HG03575 (cell line): Measurements from ENCODE around the gene GON4L.
"Not testable (repeated sequence)": the region's sequence is repeated elsewhere in the genome, so short reads cannot be mapped to it uniquely, and the experiment has no call there.

Experiments
- ATAC-seq: cut with Tn5 transposase; IDR thresholded peaks from one replicate; pipeline ENCODE4 v1.9.1; 2021; ENCODE audit not compliant: unreplicated experiment, insufficient number of reproducible peaks, low FRiP score; ENCODE audit errors: extremely low read depth

GON4L gene

GRCh38 chr1:155877945-155878344, 20.9 kb upstream of the GON4L start:
- ATAC-seq, result no peak

DNA sequence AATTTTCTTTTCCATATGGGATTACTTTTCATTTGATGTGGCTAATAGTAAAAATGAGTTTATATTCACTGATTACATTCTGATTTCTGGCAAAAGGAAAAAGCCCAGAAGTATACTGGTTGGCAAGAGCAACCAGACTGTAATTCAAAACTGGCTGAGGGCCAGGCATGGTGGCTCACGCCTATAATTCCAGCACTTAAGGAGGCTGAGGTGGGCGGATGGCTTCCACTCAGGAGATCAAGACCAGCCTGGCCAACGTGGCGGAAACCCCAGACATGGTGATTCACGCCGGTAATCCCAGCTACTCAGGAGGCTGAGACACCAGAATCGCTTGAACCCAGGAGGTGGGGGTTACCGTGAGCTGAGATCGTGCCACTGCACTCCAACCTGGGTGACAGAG, 16.8 kb upstream of the GON4L start:
- no peak for ATAC-seq

DNA sequence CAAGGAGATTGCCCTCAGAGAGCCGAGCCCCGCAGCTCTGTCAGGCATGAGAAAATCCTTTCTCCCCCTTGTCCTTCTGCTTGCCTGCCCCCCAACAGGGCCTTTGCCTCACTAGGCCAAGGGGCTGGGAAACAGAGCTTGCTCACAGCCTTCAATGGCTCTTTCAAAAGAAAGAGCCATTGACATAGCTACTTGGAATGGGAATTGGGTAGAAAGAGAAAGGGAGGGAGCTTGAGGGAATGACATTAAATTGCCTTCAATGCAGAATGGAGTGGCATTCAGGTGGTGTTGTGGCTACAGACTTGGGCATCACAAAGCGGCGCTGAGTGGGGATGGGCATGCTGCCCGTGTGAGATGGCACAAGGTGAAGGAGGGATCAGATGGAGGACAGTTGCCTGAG, 15.5 kb upstream of the GON4L start:
- ATAC-seq, result no peak

DNA sequence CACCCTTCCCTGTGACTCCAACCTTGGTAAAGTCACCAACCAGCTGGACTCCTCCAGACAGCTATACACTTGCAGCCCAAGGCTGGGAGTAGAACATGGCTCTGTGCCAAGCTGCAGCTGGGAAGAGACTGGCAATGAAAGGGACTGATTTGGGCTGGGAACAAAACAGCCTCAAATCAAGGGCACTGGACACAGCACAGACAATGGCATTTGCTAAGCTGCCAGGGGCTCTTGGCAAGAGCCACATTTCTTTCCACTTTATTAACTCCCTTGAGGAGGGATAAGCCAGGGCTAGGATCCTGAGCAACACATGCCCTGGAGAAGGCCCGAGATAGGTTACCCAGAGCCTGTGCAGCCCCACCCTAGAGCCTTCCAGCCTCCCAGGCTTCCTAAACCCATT, 14.4 kb upstream of the GON4L start:
- ATAC-seq, result no peak

- ATAC-seq, result no peak
Observed at GRCh38 chr1:155867766-155868165, 10.8 kb upstream of the GON4L start.

DNA sequence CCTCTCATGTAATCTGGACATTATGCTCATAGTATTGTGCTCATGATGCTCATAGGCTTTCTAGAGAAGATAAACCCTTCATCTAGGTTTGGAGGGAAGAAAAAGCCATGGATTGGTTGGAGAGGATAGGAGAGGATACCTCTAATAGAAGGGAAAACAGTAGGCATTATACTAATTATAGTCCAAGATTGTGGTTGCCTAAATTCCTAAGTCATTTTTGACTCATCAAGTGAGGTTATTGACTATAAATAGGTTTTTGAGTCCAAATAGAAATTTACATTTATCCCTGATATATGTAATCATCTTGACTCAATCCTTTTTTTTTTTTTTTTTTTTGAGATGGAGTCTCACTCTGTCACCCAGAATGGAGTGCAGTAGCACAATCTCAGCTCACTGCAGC, 7.4 kb upstream of the GON4L start:
- ATAC-seq, result no peak

- no peak for ATAC-seq
Observed at GRCh38 chr1:155861896-155862295, 4.9 kb upstream of the GON4L start.

- ATAC-seq, result no peak
Observed at GRCh38 chr1:155860970-155861510, 4.0 kb upstream of the GON4L start.

- ATAC-seq, result no peak
Observed at GRCh38 chr1:155859881-155860871, 3.2 kb upstream of the GON4L start.

GRCh38 chr1:155859234-155859829, 2.3 kb upstream of the GON4L start, which contains the start of gene SYT11:
SYT11 (plus strand) TSS chr1:155859567; CDS start chr1:155859762, 195 bp downstream.
- no peak for ATAC-seq

DNA sequence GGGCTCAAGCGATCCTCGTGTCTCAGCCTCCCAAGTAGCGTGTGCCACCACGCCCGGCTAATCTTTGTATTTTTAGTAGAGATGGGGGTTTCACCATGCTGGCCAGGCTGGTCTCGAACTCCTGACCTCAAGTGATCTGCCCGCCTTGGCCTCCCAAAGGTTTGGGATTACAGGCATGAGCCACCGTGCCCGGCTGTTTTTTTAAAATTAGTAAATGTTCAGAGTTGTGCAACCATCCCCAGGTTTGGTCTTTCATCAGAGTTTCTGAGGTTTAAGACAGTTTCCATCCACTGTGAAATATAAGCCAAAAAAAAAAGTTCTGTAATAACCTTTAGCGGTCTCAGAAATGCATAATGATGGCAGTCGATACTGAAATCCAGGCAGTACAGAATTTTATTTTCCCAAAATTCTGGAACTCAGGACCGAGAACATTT, 1.8 kb upstream of the GON4L start:
- ATAC-seq, result no peak

DNA sequence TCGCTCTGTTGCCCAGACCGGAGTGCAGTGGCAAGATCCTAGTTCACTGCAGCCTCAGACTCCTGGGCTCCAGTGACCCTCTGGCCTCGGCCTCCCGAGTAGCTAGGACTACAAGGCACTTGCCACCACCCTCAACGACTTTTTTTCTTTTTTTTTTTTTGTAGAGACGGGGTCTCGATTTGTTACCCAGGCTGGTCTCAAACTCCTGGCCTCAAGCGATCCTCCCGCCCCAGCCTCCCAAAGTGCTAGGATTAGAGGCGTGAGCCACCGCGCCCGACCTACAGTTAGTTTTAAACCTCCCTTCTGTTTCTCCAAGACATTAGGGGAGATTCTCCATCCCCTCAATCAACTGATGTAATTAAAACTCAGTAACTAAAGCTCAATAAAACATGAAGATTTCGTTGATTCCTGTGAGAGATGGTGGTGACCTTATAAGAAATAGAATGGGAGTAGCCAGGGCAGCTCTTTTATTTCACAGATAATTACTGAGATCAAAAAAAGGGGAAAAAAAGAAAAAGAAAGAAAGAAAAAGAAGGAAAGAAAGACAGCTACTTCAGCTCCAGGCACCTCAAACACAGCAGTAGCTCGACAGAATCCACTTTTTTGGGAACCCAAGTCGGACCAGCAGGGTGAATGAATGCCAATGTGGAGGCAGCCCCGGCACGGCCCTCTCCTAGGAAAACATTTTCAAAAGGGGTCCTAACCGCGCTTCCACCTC, 598 bp downstream of the GON4L start:
- ATAC-seq, result no peak

DNA sequence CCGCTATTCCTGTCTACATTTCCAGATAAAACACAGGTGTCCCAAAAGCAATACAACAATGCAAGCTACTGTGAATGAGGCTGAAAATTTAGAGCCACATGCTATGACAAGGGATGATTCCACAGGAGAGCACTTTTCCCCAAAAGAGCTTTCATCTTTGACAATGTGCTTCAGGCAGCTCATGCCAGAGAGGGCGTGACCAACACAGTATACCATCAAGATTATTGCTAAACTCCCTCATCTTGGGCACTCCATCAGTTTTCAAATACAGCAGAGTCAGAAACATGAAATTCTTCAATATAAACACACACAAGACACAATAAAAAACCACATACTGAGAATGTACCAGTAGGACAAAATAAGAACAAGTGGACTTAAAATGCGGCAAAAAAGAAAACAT, 6.7 kb downstream of the GON4L start:
- ATAC-seq, result no peak

DNA sequence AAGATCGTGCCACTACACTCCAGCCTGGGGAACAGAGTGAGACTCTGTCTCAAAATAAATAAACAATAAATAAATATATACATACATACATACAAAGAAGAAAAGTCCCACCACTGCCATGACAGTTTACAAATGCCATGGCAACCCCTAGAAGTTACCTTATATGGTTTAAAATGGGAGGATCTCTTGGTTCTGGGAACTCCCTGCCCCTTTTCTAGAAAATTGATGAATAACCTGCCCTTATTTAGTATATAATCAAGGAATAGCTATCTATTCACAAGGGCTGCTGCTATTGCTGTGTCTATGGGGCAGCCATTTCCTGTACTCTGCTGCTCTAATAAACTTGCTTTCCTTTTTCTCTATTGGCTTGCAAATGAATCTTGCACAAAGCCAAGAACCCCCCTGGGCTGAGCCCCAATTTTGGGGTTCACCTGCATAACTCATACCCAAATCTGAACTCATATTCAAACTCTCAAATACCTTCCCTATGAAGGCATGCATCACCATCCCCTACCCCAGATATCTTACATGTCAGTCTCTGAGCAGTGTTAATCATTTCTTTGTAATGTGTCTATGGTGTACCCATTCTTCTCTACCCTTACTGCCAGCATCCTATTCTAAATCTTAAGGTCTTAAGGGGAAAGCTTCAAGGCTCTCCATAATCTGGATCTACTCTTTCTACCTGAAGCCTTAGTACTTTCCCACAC, 9.0 kb downstream of the GON4L start:
- ATAC-seq, result no peak

DNA sequence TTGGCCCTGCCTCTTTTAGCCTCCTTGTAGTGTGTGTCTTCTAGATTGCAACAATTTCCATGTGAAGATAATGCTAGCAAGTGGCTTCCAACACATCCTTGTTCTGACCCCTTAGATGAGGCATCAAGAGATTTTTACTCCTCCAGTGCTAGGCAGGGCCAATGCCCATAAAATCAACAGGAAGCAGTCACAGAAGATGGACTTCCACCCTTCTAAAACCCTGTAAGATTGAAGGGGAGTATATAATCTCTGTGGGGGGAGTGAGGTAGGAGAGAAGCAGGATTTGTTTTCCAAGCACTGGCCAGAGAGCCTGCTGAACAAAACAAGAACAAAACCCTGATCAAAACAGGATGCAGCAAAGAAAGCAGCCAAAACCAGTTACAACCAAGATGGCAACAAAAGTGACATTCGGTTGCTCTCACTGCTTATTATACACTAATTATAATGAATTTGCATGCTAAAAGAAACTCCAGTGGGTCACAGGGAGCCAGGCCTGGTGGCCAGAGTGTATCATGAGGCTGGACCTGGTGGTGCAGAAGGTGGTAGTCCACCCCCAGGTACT, 12.1 kb downstream of the GON4L start:
- no peak for ATAC-seq

- ATAC-seq, result no peak
Observed at GRCh38 chr1:155840386-155840785, 16.6 kb downstream of the GON4L start.

DNA sequence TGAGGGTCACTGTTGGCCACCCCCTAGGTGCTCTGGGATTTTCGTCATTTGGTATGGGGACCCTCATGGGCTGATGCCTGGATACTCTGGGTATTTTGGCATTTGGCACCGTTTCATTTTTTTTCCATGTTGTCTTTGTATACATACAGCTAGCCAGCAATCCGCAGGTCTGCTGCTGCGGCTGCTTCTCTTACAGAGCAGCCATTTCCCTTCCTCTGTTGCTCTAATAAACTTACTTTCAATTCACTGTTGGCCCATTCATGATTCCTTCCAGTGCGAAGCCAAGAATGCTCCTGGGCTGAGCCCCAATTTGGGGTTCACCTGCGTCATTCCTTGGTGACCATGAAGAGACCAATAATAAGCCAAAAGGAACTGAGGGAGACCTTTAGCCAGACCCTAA, 21.5 kb downstream of the GON4L start:
- ATAC-seq, result no peak

DNA sequence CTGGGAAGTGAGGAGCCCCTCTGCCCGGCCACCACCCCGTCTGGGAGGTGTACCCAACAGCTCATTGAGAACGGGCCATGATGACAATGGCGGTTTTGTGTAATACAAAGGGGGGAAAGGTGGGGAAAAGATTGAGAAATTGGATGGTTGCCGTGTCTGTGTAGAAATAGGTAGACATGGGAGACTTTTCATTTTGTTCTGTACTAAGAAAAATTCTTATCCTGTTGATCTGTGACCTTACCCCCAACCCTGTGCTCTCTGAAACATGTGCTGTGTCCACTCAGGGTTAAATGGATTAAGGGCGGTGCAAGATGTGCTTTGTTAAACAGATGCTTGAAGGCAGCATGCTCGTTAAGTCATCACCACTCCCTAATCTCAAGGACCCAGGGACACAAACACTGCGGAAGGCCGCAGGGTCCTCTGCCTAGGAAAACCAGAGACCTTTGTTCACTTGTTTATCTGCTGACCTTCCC, 22.1 kb downstream of the GON4L start:
- not testable (repeated sequence) for ATAC-seq
